Smooth muscle cell (in vitro differentiated cells): ENCODE measurements around the gene KLF2. TPM values are rescaled to one million over a fixed set of nuclear protein-coding genes. Genes with fewer than 3 reads are reported as not detected.
"Not testable (repeated sequence)": the region's sequence is repeated elsewhere in the genome, so short reads cannot be mapped to it uniquely, and the experiment has no call there.

ENCODE experiments used
- DNase-seq: peaks from one replicate; lab custom pipeline; 2025; ENCODE audit not compliant: unreplicated experiment; lab: John Stamatoyannopoulos, UW
- H2AFZ ChIP-seq: fragments of 200-600 bp; sonication (generic); 2 replicates; pipeline ENCODE4 v1.6.0; 2016; ENCODE audit warnings: antibody characterized with exemption, low read depth, mild to moderate bottlenecking
- H3F3A ChIP-seq: fragments of 200-600 bp; sonication (generic); 2 replicates; pipeline ENCODE4 v1.6.0; 2017; ENCODE audit warnings: antibody characterized with exemption, low read depth
- H3K27ac ChIP-seq: fragments of 200-600 bp; sonication (generic); 2 replicates; pipeline ENCODE4 v1.5.1; 2016; ENCODE audit warnings: low read depth, mild to moderate bottlenecking
- H3K27me3 ChIP-seq: fragments of 200-600 bp; sonication (generic); 2 replicates; pipeline ENCODE4 v1.6.1; 2016; ENCODE audit warnings: low read depth, mild to moderate bottlenecking
- H3K36me3 ChIP-seq: fragments of 200-600 bp; sonication (generic); 2 replicates; pipeline ENCODE4 v1.5.1; 2016; ENCODE audit warnings: low read depth
- H3K4me1 ChIP-seq: fragments of 200-600 bp; sonication (generic); 2 replicates; pipeline ENCODE4 v1.5.1; 2016; ENCODE audit warnings: low read depth
- H3K4me2 ChIP-seq: fragments of 200-600 bp; sonication (generic); 2 replicates; pipeline ENCODE4 v1.6.0; 2016; ENCODE audit warnings: mild to moderate bottlenecking
- H3K4me3 ChIP-seq: fragments of 200-600 bp; sonication (generic); 2 replicates; pipeline ENCODE4 v1.5.1; 2016; ENCODE audit warnings: mild to moderate bottlenecking
- H3K79me2 ChIP-seq: fragments of 200-600 bp; sonication (generic); 2 replicates; pipeline ENCODE4 v1.6.0; 2016; ENCODE audit warnings: low read depth, mild to moderate bottlenecking
- H3K9ac ChIP-seq: fragments of 200-600 bp; sonication (generic); 2 replicates; pipeline ENCODE4 v1.6.0; 2016; ENCODE audit warnings: low read depth
- H3K9me3 ChIP-seq: fragments of 200-600 bp; sonication (generic); replicated peaks from 2 replicates; pipeline ENCODE4 v1.5.1; 2016; ENCODE audit warnings: low read depth
- H4K20me1 ChIP-seq: fragments of 200-600 bp; sonication (generic); 2 replicates; pipeline ENCODE4 v1.6.0; 2016; ENCODE audit warnings: low read depth
- CTCF ChIP-seq: fragments of 200-600 bp; sonication (generic); IDR thresholded peaks from 2 replicates; pipeline ENCODE4 v1.5.1; 2017; ENCODE audit warnings: borderline replicate concordance, mild to moderate bottlenecking, antibody characterized with exemption; ENCODE audit not compliant: insufficient read depth, poor library complexity, severe bottlenecking
- WGBS: methylation state at CpG from one replicate; pipeline ENCODE4 v1.1.7; 2016; ENCODE audit warnings: low lambda C conversion rate; 5-methylcytosine and 5-hydroxymethylcytosine counted together
- polyA plus RNA-seq: library from polyadenylated mRNA; unstranded; fragments of >200 nt; fragmentation: Nextera tagmentation; extraction: Ambion mirVana; gene quantifications from 2 replicates; pipeline ENCODE4 v1.2.1, GENCODE V29; 2016
- total RNA-seq: library from RNA; depleted of rRNA; stranded (reverse); fragments of >200 nt; gene quantifications from 2 replicates; pipeline ENCODE4 v1.2.3, GENCODE V29; 2014

The KLF2 gene
- total and polyA plus RNA-seq, 2 experiments from 2014 or later, result 2.7 to 18.0 TPM

GRCh38 chr19:16342002-16342715 is 17.5 kb downstream of the KLF2 start:
- Histone ChIP-seq H3F3A (peaks cover 4% of the 10 kb centered on the region), H3K36me3 (no peaks in the 10 kb centered on the region), H3K27ac (peak overlapping the region; percentile 28), H3K9ac (no peak overlapping the region), H3K4me1 (no peaks in the 10 kb centered on the region), H3K9me3 (no peaks in the 10 kb centered on the region), H2AFZ (no peak overlapping the region), H3K79me2 (no peaks in the 10 kb centered on the region), H3K4me2 (peak overlapping the region; percentile 37), H3K4me3 (no peak overlapping the region), H3K27me3 (no peaks in the 10 kb centered on the region), H4K20me1 (no peaks in the 10 kb centered on the region)
- no peak for TF ChIP-seq CTCF
- DNase-seq, result no peak
- whole genome bisulfite sequencing, result 35% methylated on average over 10 of the region's 10 CpGs

- Histone ChIP-seq H3K9ac (no peak overlapping the region), H3K4me3 (no peak overlapping the region), H2AFZ (no peak overlapping the region), H3K79me2 (no peaks in the 10 kb centered on the region), H3K4me2 (no peak overlapping the region), H3K4me1 (no peaks in the 10 kb centered on the region), H3K9me3 (no peaks in the 10 kb centered on the region), H3K27me3 (no peaks in the 10 kb centered on the region), H3K27ac (no peak overlapping the region), H4K20me1 (no peaks in the 10 kb centered on the region), H3K36me3 (no peaks in the 10 kb centered on the region), H3F3A (peaks cover 4% of the 10 kb centered on the region)
- no peak for TF ChIP-seq CTCF
- 94% methylated on average over 7 of the region's 7 CpGs for WGBS
- no peak for DNase-seq
Measured at GRCh38 chr19:16343156-16343555, 18.5 kb downstream of the KLF2 start.

GRCh38 chr19:16345457-16345856 is 20.8 kb downstream of the KLF2 start:
- no peak overlapping the region for H3K4me3 ChIP-seq
- no peaks in the 10 kb centered on the region for H3K9me3 ChIP-seq
- no peaks in the 10 kb centered on the region for H3K27me3 ChIP-seq
- H3K36me3 ChIP-seq, result no peaks in the 10 kb centered on the region
- H2AFZ ChIP-seq, result no peak overlapping the region
- no peak overlapping the region for H3K9ac ChIP-seq
- H3K79me2 ChIP-seq, result no peaks in the 10 kb centered on the region
- 92% methylated on average over 4 of the region's 4 CpGs for WGBS
- no peaks in the 10 kb centered on the region for H3K4me1 ChIP-seq
- H3F3A ChIP-seq, result no peaks in the 10 kb centered on the region
- DNase-seq, result no peak
- TF ChIP-seq CTCF, result no peak
- H4K20me1 ChIP-seq, result no peaks in the 10 kb centered on the region
- no peak overlapping the region for H3K4me2 ChIP-seq
- H3K27ac ChIP-seq, result no peak overlapping the region

- H3K4me3 ChIP-seq, H3K9me3 ChIP-seq, H3K27ac ChIP-seq, H3K4me1 ChIP-seq, H3F3A ChIP-seq, H2AFZ ChIP-seq, H3K79me2 ChIP-seq, H4K20me1 ChIP-seq, DNase-seq, H3K27me3 ChIP-seq, H3K36me3 ChIP-seq, H3K9ac ChIP-seq, H3K4me2 ChIP-seq: not testable (repeated sequence)
- WGBS, result 90% methylated on average over 4 of the region's 4 CpGs
Measured at GRCh38 chr19:16347099-16347498, 22.5 kb downstream of the KLF2 start.
